Vagina (tissue), 2 donors: ENCODE measurements around the gene AKR1B1. TPM values are rescaled to one million over a fixed set of nuclear protein-coding genes. Genes with fewer than 3 reads are reported as not detected.

Source experiments
- DNase-seq, 2 donors: peaks; one replicate each; pipeline ENCODE4 v3.0.0-alpha.2; 2017; ENCODE audit errors: extremely low spot score in 2 of 2
- H3K27ac ChIP-seq: fragments of 200-600 bp; sonication (generic); one replicate; pipeline ENCODE4 v1.5.1; 2019
- H3K27me3 ChIP-seq: fragments of 200-600 bp; sonication (generic); one replicate; pipeline ENCODE4 v1.5.1; 2019
- H3K36me3 ChIP-seq, 2 donors: fragments of 200-600 bp; sonication (generic); one replicate each; pipeline ENCODE4 v1.5.1; 2017 to 2019
- H3K4me1 ChIP-seq: fragments of 200-600 bp; sonication (generic); one replicate; pipeline ENCODE4 v1.5.1; 2019
- H3K4me3 ChIP-seq, 2 donors: fragments of 200-600 bp; sonication (generic); 1 replicate in 1 of 2; 2 replicates in 1 of 2; pipeline ENCODE4 v1.5.1; 2016 to 2019
- H3K9me3 ChIP-seq: fragments of 200-600 bp; sonication (generic); one replicate; pipeline ENCODE4 v1.5.1; 2019
- POLR2A ChIP-seq, 2 donors: fragments of 450-650 bp; IDR thresholded peaks; one replicate each; pipeline ENCODE4 v1.6.1; 2017; ENCODE audit warnings: antibody characterized with exemption in 2 of 2, mild to moderate bottlenecking in 2 of 2, moderate library complexity in 2 of 2
- POLR2AphosphoS5 ChIP-seq, 2 donors: sonication (generic); formaldehyde crosslinking; IDR thresholded peaks; one replicate each; pipeline ENCODE4 v1.9.0; 2017; ENCODE audit warnings: antibody characterized with exemption in 2 of 2, mild to moderate bottlenecking in 2 of 2, low read depth in 1 of 2; ENCODE audit not compliant: insufficient read depth in 1 of 2
- intact Hi-C: fragments of 100-400 bp; cut with DNase I; formaldehyde crosslinking; loops from one replicate; pipeline ENCODE4 v1.15.1; 2023
- total RNA-seq: library from RNA; depleted of rRNA; stranded (reverse); fragments of >200 nt; gene quantifications from one replicate; pipeline ENCODE4 v1.2.3, GENCODE V29; 2016
- TF ChIP-seq, protein P1 (sequence below), 3 experiments: fragments of 450-650 bp in 2 of 3; fragments of 200-600 bp in 1 of 3; sonication (generic) in 1 of 3; IDR thresholded peaks; one replicate each; pipeline ENCODE4 v1.5.1; 2017 to 2019; ENCODE audit warnings: antibody characterized with exemption in 3 of 3, mild to moderate bottlenecking in 2 of 3, moderate library complexity in 2 of 3

The AKR1B1 gene
- total RNA-seq, 1 donor from 2014 or later, result 79.1 TPM

DNA sequence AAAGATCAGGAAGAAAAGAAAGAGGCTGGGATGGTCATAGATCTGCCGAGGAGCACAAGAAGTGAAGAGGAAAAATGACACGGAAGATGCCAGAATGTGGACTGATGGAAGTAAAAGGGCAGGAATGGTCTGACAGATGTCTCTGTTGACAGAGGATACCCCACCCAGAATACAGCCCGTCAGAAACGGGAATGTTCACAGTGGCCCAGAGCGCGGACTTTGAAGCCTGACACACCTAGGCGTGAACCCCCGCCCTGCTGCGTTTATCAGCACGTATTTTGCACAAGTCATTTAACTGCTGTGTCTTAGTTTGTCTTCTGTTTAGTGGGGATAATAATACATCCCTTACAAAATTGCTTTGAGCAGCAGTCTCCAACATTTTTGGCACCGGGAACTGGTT is 27.1 kb downstream of the AKR1B1 start:
- peak overlapping the region; percentile 28 to 44 for H3K4me3 ChIP-seq
- no peaks in the 10 kb centered on the region for H3K9me3 ChIP-seq
- DNase-seq, result no peak
- intact Hi-C loops, result loop anchor here (10.0 kb wide), 2 partner anchors 83 to 113 kb away; partner anchors contain the start of gene AKR1B15
- peak overlapping the region; percentile 73 for H3K27ac ChIP-seq
- TF ChIP-seq POLR2AphosphoS5 (IDR thresholded peaks at IDR 0.05; ENCODE audit: insufficient read depth in 1 of 2, low read depth in 1 of 2) (no peak), POLR2A (IDR thresholded peaks at IDR 0.05) (no peak)
- TF ChIP-seq, protein P1, sequence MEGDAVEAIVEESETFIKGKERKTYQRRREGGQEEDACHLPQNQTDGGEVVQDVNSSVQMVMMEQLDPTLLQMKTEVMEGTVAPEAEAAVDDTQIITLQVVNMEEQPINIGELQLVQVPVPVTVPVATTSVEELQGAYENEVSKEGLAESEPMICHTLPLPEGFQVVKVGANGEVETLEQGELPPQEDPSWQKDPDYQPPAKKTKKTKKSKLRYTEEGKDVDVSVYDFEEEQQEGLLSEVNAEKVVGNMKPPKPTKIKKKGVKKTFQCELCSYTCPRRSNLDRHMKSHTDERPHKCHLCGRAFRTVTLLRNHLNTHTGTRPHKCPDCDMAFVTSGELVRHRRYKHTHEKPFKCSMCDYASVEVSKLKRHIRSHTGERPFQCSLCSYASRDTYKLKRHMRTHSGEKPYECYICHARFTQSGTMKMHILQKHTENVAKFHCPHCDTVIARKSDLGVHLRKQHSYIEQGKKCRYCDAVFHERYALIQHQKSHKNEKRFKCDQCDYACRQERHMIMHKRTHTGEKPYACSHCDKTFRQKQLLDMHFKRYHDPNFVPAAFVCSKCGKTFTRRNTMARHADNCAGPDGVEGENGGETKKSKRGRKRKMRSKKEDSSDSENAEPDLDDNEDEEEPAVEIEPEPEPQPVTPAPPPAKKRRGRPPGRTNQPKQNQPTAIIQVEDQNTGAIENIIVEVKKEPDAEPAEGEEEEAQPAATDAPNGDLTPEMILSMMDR (IDR thresholded peaks at IDR 0.05), result no peak
- peaks cover 15% of the 10 kb centered on the region for H3K4me1 ChIP-seq
- no peaks in the 10 kb centered on the region for H3K27me3 ChIP-seq
- H3K36me3 ChIP-seq, result no peaks in the 10 kb centered on the region

GRCh38 chr7:134429481-134429880 is 29.4 kb downstream of the AKR1B1 start:
- H3K4me1 ChIP-seq, result peaks cover 15% of the 10 kb centered on the region
- intact Hi-C loops, result no loop called here
- no peak for DNase-seq
- no peak for TF ChIP-seq POLR2A (IDR thresholded peaks at IDR 0.05)
- TF ChIP-seq, protein P1 (IDR thresholded peaks at IDR 0.05), result no peak
- no peak for TF ChIP-seq POLR2AphosphoS5 (IDR thresholded peaks at IDR 0.05; ENCODE audit: insufficient read depth in 1 of 2, low read depth in 1 of 2)
- no peak overlapping the region for H3K27ac ChIP-seq
- no peaks in the 10 kb centered on the region for H3K36me3 ChIP-seq
- no peaks in the 10 kb centered on the region for H3K9me3 ChIP-seq
- H3K27me3 ChIP-seq, result no peaks in the 10 kb centered on the region
- no peak overlapping the region for H3K4me3 ChIP-seq

GRCh38 chr7:134428942-134429341 is 30.0 kb downstream of the AKR1B1 start:
- Histone ChIP-seq H3K27me3 (no peaks in the 10 kb centered on the region), H3K9me3 (no peaks in the 10 kb centered on the region), H3K36me3 (no peaks in the 10 kb centered on the region), H3K27ac (no peak overlapping the region), H3K4me3 (no peak overlapping the region), H3K4me1 (peaks cover 15% of the 10 kb centered on the region)
- intact Hi-C loops, result no loop called here
- no peak for DNase-seq
- TF ChIP-seq, protein P1 (IDR thresholded peaks at IDR 0.05), result no peak
- TF ChIP-seq POLR2A (IDR thresholded peaks at IDR 0.05), result no peak
- TF ChIP-seq POLR2AphosphoS5 (IDR thresholded peaks at IDR 0.05; ENCODE audit: insufficient read depth in 1 of 2, low read depth in 1 of 2), result no peak

- Histone ChIP-seq H3K9me3 (no peaks in the 10 kb centered on the region), H3K27me3 (no peaks in the 10 kb centered on the region), H3K36me3 (no peaks in the 10 kb centered on the region), H3K4me1 (peaks cover 14% of the 10 kb centered on the region), H3K4me3 (no peak overlapping the region), H3K27ac (no peak overlapping the region)
- intact Hi-C loops, result no loop called here
- no peak for DNase-seq
- TF ChIP-seq, protein P1 (IDR thresholded peaks at IDR 0.05), result no peak
- no peak for TF ChIP-seq POLR2A (IDR thresholded peaks at IDR 0.05)
- TF ChIP-seq POLR2AphosphoS5 (IDR thresholded peaks at IDR 0.05; ENCODE audit: insufficient read depth in 1 of 2, low read depth in 1 of 2), result no peak
These were observed 31.0 kb downstream of the AKR1B1 start for GRCh38 chr7:134427896-134428295.

- intact Hi-C loops, result no loop called here
These were observed 33.1 kb downstream of the AKR1B1 start for GRCh38 chr7:134425777-134426176.

More at GRCh38 chr7:134425777-134426176, 33.1 kb downstream of the AKR1B1 start:
- Histone ChIP-seq H3K4me1 (no peaks in the 10 kb centered on the region), H3K27me3 (no peaks in the 10 kb centered on the region), H3K9me3 (no peaks in the 10 kb centered on the region), H3K27ac (no peak overlapping the region), H3K36me3 (no peaks in the 10 kb centered on the region), H3K4me3 (no peak overlapping the region)
- TF ChIP-seq POLR2A (IDR thresholded peaks at IDR 0.05) (no peak), POLR2AphosphoS5 (IDR thresholded peaks at IDR 0.05; ENCODE audit: insufficient read depth in 1 of 2, low read depth in 1 of 2) (no peak)
- TF ChIP-seq, protein P1 (IDR thresholded peaks at IDR 0.05), result no peak
- DNase-seq, result no peak
